HEK293 (cell line): ENCODE data around the gene DCDC1.
A peak's percentile ranks its signal among the peaks of the same experiment; 100 is the strongest.

Experiments
- CTCF ChIA-PET: fragments of 350-600 bp; formaldehyde crosslinking; extraction: SDS; loops from one replicate; lab custom pipeline; 2021; ENCODE audit warnings: antibody characterized with exemption; lab: Yijun Ruan, JAX
- POLR2A ChIA-PET: fragments of 300-600 bp; formaldehyde crosslinking; extraction: SDS; loops from one replicate; lab custom pipeline; 2020; ENCODE audit warnings: antibody characterized with exemption, inconsistent platforms; lab: Yijun Ruan, JAX
- H3K27ac ChIP-seq: fragments of 200-500 bp; sonication (Bioruptor generic); 2 replicates; pipeline ENCODE4 v1.5.1; 2014; ENCODE audit warnings: low read depth, low read length, control low read depth, inconsistent platforms; ENCODE audit errors: extremely low read depth
- H3K36me3 ChIP-seq, 2 experiments: fragments of 200-500 bp in 1 of 2; sonication (Bioruptor generic) in 1 of 2; 1 replicate in 1 of 2; 2 replicates in 1 of 2; pipeline ENCODE4 v1.5.1; 2014 to 2017; ENCODE audit warnings: inconsistent platforms in 2 of 2, low read length in 2 of 2; ENCODE audit not compliant: control insufficient read depth in 2 of 2, insufficient read depth in 1 of 2
- H3K4me1 ChIP-seq: fragments of 200-500 bp; sonication (Bioruptor generic); 2 replicates; pipeline ENCODE4 v1.5.1; 2014; ENCODE audit warnings: mild to moderate bottlenecking, low read length, inconsistent platforms; ENCODE audit not compliant: control insufficient read depth, insufficient read depth
- H3K4me3 ChIP-seq: 2 replicates; pipeline ENCODE4 v1.5.1; 2011; ENCODE audit warnings: low read depth, mild to moderate bottlenecking, control low read depth, low read length, moderate library complexity
- H3K9me3 ChIP-seq: fragments of 200-500 bp; sonication (Bioruptor generic); 2 replicates; pipeline ENCODE4 v1.5.1; 2014; ENCODE audit warnings: low read depth, low read length, inconsistent platforms; ENCODE audit not compliant: control insufficient read depth, insufficient read depth
- FEZF1 ChIP-seq: fragments of 450-650 bp; formaldehyde crosslinking; IDR thresholded peaks from 2 replicates; pipeline ENCODE4 v1.5.1; 2016; ENCODE audit warnings: missing biosample characterization, missing genetic modification characterization
- GFI1B ChIP-seq: fragments of 450-650 bp; formaldehyde crosslinking; IDR thresholded peaks from 2 replicates; pipeline ENCODE4 v1.5.1; 2016; ENCODE audit warnings: missing biosample characterization, missing genetic modification characterization
- IKZF3 ChIP-seq: fragments of 450-650 bp; IDR thresholded peaks from 2 replicates; pipeline ENCODE4 v1.5.0; 2018; ENCODE audit warnings: missing biosample characterization, mild to moderate bottlenecking, missing genetic modification characterization, moderate library complexity
- KLF7 ChIP-seq: fragments of 450-650 bp; formaldehyde crosslinking; IDR thresholded peaks from 2 replicates; pipeline ENCODE4 v1.5.1; 2016; ENCODE audit warnings: missing biosample characterization, missing genetic modification characterization, borderline replicate concordance
- OVOL3 ChIP-seq: fragments of 450-650 bp; formaldehyde crosslinking; IDR thresholded peaks from 2 replicates; pipeline ENCODE4 v1.5.1; 2016; ENCODE audit warnings: missing biosample characterization, missing genetic modification characterization
- PRDM1 ChIP-seq: fragments of 450-650 bp; formaldehyde crosslinking; IDR thresholded peaks from 2 replicates; pipeline ENCODE4; 2016; ENCODE audit warnings: missing biosample characterization, missing genetic modification characterization
- TCF7L2 ChIP-seq: IDR thresholded peaks from 2 replicates; pipeline ENCODE4 v1.6.1; 2011; ENCODE audit warnings: low read depth, mild to moderate bottlenecking, inconsistent platforms, low read length, moderate library complexity, borderline replicate concordance
- ZBTB1 ChIP-seq: fragments of 450-650 bp; formaldehyde crosslinking; IDR thresholded peaks from 2 replicates; pipeline ENCODE4 v1.5.1; 2016; ENCODE audit warnings: missing biosample characterization, missing genetic modification characterization
- ZBTB7A ChIP-seq: fragments of 450-650 bp; formaldehyde crosslinking; IDR thresholded peaks from 2 replicates; pipeline ENCODE4 v1.5.1; 2016; ENCODE audit warnings: low read depth, missing biosample characterization, missing genetic modification characterization
- ZBTB8A ChIP-seq: fragments of 450-650 bp; formaldehyde crosslinking; IDR thresholded peaks from 2 replicates; pipeline ENCODE4 v1.5.1; 2016; ENCODE audit warnings: missing biosample characterization, missing genetic modification characterization
- ZNF146 ChIP-seq: fragments of 450-650 bp; formaldehyde crosslinking; IDR thresholded peaks from 2 replicates; pipeline ENCODE4 v1.5.1; 2016; ENCODE audit warnings: missing biosample characterization, missing genetic modification characterization
- ZNF214 ChIP-seq: fragments of 450-650 bp; formaldehyde crosslinking; IDR thresholded peaks from 2 replicates; pipeline ENCODE4 v1.5.1; 2017; ENCODE audit warnings: missing biosample characterization, mild to moderate bottlenecking, missing genetic modification characterization, borderline replicate concordance
- ZNF37A ChIP-seq: fragments of 450-650 bp; IDR thresholded peaks from 2 replicates; pipeline ENCODE4 v1.5.1; 2018; ENCODE audit warnings: missing biosample characterization, missing genetic modification characterization
- ZNF404 ChIP-seq: fragments of 450-650 bp; formaldehyde crosslinking; IDR thresholded peaks from 2 replicates; pipeline ENCODE4 v1.5.1; 2017; ENCODE audit warnings: missing biosample characterization, missing genetic modification characterization
- ZNF600 ChIP-seq: fragments of 450-650 bp; formaldehyde crosslinking; IDR thresholded peaks from 2 replicates; pipeline ENCODE4 v1.5.1; 2016; ENCODE audit warnings: missing biosample characterization, missing genetic modification characterization
- ZNF621 ChIP-seq: fragments of 450-650 bp; formaldehyde crosslinking; IDR thresholded peaks from 2 replicates; pipeline ENCODE4 v1.5.1; 2017; ENCODE audit warnings: missing biosample characterization, missing genetic modification characterization
- ZNF629 ChIP-seq: fragments of 450-650 bp; formaldehyde crosslinking; IDR thresholded peaks from 2 replicates; pipeline ENCODE4 v1.5.1; 2017; ENCODE audit warnings: missing biosample characterization, missing genetic modification characterization
- ZNF654 ChIP-seq: fragments of 450-650 bp; formaldehyde crosslinking; IDR thresholded peaks from 2 replicates; pipeline ENCODE4 v1.5.1; 2016; ENCODE audit warnings: low read depth, missing biosample characterization, missing genetic modification characterization
- ZNF660 ChIP-seq: fragments of 450-650 bp; IDR thresholded peaks from 2 replicates; pipeline ENCODE4 v1.5.1; 2018; ENCODE audit warnings: missing biosample characterization, mild to moderate bottlenecking, missing genetic modification characterization
- ZNF701 ChIP-seq: fragments of 450-650 bp; formaldehyde crosslinking; IDR thresholded peaks from 2 replicates; pipeline ENCODE4 v1.5.1; 2016; ENCODE audit warnings: missing biosample characterization, missing genetic modification characterization
- ZNF707 ChIP-seq: fragments of 450-650 bp; formaldehyde crosslinking; IDR thresholded peaks from 2 replicates; pipeline ENCODE4 v1.5.1; 2016; ENCODE audit warnings: missing biosample characterization, missing genetic modification characterization
- ZNF768 ChIP-seq: fragments of 450-650 bp; formaldehyde crosslinking; IDR thresholded peaks from 2 replicates; pipeline ENCODE4 v1.5.1; 2018; ENCODE audit warnings: missing biosample characterization, mild to moderate bottlenecking, missing genetic modification characterization
- TF ChIP-seq, protein P1 (sequence below): fragments of 450-650 bp; formaldehyde crosslinking; IDR thresholded peaks from 2 replicates; pipeline ENCODE4 v1.5.1; 2016; ENCODE audit warnings: missing biosample characterization, missing genetic modification characterization
- TF ChIP-seq, protein P2 (sequence below): fragments of 450-650 bp; formaldehyde crosslinking; IDR thresholded peaks from 2 replicates; pipeline ENCODE4 v1.5.1; 2017; ENCODE audit warnings: missing biosample characterization, missing genetic modification characterization

DCDC1 gene

DNA sequence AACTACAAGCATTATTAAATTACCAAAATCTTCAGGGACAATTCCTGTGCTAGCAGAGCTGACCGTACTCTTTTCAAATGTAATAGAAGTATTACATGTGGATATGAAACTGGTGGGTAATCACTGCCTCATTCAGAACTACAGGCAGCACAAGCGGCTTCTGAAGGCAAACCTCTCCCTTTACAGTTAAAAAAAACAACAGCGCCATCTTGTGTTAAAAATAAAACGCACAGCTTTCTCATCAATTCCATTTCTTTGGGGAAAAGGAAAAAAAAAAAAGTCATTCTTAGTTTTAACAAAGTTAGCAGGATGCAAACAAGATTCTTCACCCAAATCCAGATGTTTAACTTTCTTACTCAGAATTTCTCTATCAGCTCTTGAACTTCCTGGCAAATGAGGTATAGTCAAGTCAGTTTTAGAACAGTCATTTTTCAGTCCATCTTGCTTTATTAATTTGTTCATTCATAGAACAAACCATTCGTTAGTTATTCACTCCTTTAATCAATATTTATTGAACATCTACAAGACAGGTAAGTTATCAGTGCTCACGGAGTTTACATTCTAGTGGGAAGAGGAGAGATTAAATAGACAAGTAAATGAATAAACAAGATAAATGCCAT, 451.6 kb downstream of the DCDC1 start:
- Histone ChIP-seq H3K9me3 (no peaks in the 10 kb centered on the region), H3K36me3 (no peaks in the 10 kb centered on the region), H3K4me3 (no peak overlapping the region), H3K4me1 (no peaks in the 10 kb centered on the region), H3K27ac (no peak overlapping the region)
- POLR2A ChIA-PET, result no interaction called here
- TF ChIP-seq PRDM1 (tag by site-specific recombination), result peak; percentile 63
- peak; percentile 78 for TF ChIP-seq ZNF654 (tag by site-specific recombination)
- TF ChIP-seq ZNF660, result peak; percentile 56; the same call in 1 of the 2 replicates
- no peak for TF ChIP-seq ZNF768
- no peak for TF ChIP-seq ZNF621 (tag by site-specific recombination)
- CTCF ChIA-PET, result interaction anchor here (0.6 to 2.9 kb wide), 21 partner anchors 8 to 1574 kb away, joined by 3 to 14 read pairs (median 4); no protein-coding TSS in a partner anchor

DNA sequence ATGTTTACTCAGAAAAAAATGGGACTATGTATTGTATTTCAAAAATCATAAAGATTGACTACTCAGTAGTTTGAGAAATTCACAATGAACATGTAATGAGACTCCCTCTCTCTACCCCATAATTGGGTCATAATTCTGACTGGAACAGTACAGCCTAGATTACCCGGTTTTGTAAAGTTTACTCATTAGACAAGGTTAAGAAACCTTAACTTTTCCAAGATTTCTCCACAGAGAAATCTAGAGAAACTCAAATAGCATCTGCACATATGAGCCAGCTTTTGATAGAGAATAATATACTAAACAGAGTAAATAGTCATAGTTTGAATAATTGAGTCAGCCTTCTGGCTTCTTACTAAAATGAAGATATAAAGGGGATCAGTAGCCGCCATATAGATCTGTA, 452.3 kb downstream of the DCDC1 start:
- no peak overlapping the region for H3K4me3 ChIP-seq
- TF ChIP-seq ZNF629 (tag by site-specific recombination) (no peak), KLF7 (no peak), ZBTB1 (tag by site-specific recombination) (no peak), GFI1B (no peak), ZNF768 (no peak), ZBTB8A (tag by site-specific recombination) (no peak), ZNF660 (no peak), ZNF600 (tag by site-specific recombination) (no peak), ZNF146 (no peak), ZNF37A (tag by site-specific recombination) (no peak)
- TF ChIP-seq, protein P1, sequence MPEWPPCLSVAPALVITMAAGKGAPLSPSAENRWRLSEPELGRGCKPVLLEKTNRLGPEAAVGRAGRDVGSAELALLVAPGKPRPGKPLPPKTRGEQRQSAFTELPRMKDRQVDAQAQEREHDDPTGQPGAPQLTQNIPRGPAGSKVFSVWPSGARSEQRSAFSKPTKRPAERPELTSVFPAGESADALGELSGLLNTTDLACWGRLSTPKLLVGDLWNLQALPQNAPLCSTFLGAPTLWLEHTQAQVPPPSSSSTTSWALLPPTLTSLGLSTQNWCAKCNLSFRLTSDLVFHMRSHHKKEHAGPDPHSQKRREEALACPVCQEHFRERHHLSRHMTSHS (tag by site-specific recombination), result no peak
- TF ChIP-seq, protein P2, sequence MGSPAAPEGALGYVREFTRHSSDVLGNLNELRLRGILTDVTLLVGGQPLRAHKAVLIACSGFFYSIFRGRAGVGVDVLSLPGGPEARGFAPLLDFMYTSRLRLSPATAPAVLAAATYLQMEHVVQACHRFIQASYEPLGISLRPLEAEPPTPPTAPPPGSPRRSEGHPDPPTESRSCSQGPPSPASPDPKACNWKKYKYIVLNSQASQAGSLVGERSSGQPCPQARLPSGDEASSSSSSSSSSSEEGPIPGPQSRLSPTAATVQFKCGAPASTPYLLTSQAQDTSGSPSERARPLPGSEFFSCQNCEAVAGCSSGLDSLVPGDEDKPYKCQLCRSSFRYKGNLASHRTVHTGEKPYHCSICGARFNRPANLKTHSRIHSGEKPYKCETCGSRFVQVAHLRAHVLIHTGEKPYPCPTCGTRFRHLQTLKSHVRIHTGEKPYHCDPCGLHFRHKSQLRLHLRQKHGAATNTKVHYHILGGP (tag by site-specific recombination), result no peak
- no peak overlapping the region for H3K27ac ChIP-seq
- ChIA-PET CTCF (interaction anchor here (0.6 to 2.9 kb wide), 17 partner anchors 13 to 1574 kb away, joined by 3 to 14 read pairs (median 4); no protein-coding TSS in a partner anchor), POLR2A (no interaction called here)
- H3K4me1 ChIP-seq, result no peaks in the 10 kb centered on the region
- H3K36me3 ChIP-seq, result no peaks in the 10 kb centered on the region
- H3K9me3 ChIP-seq, result no peaks in the 10 kb centered on the region

DNA sequence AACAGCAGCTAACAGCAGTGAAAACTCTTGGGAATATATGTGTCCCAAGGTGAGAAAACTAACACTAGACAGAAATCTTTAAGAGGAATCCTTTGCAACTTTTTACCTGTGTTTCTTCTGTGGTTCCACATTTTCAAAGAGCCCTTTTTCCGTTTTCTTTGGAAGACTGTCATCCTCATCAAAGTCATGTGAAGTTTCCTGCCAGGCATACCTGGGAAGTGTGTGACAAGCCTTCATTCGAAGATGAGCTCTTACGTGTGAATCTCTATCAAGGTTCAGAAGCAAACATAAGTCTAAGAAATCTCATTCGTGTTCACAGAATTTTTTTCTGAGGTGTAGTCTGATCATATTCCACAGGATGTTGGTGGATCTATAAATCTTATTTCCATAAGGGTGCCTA, 452.8 kb downstream of the DCDC1 start:
- ChIA-PET POLR2A (no interaction called here), CTCF (interaction anchor here (0.6 to 2.9 kb wide), 11 partner anchors 16 to 1573 kb away, joined by 3 to 14 read pairs (median 4); no protein-coding TSS in a partner anchor)
- Histone ChIP-seq H3K4me1 (no peaks in the 10 kb centered on the region), H3K4me3 (no peak overlapping the region), H3K36me3 (no peaks in the 10 kb centered on the region), H3K9me3 (no peaks in the 10 kb centered on the region), H3K27ac (no peak overlapping the region)
- TF ChIP-seq TCF7L2 (no peak), ZNF214 (no peak), ZNF404 (tag by site-specific recombination) (no peak), OVOL3 (tag by site-specific recombination) (no peak), FEZF1 (no peak), IKZF3 (tag by site-specific recombination) (no peak), ZNF707 (tag by site-specific recombination) (no peak), ZNF701 (no peak), ZBTB7A (tag by site-specific recombination) (no peak), ZNF629 (tag by site-specific recombination) (no peak)
- TF ChIP-seq, protein P1 (tag by site-specific recombination), result no peak
